Transverse colon (tissue), 4 donors: ENCODE data around the gene LYZ. TPM values are rescaled to one million over a fixed set of nuclear protein-coding genes. Genes with fewer than 3 reads are reported as not detected.
A peak's percentile ranks its signal among the peaks of the same experiment; 100 is the strongest.

ENCODE experiments used
- DNase-seq: peaks from one replicate; pipeline ENCODE4 v3.0.0-alpha.2; 2019
- H3K27ac ChIP-seq, 4 donors: fragments of 200-600 bp; sonication (generic); 2 replicates each; pipeline ENCODE4 v1.5.1; 2016 to 2018; ENCODE audit warnings: inconsistent platforms in 4 of 4
- H3K27me3 ChIP-seq: fragments of 200-600 bp; sonication (generic); 2 replicates; pipeline ENCODE4 v1.5.1; 2017; ENCODE audit warnings: inconsistent platforms
- H3K36me3 ChIP-seq, 4 donors: fragments of 200-600 bp; sonication (generic); 2 replicates each; pipeline ENCODE4 v1.5.1; 2017 to 2019; ENCODE audit warnings: inconsistent platforms in 4 of 4
- H3K4me1 ChIP-seq, 4 donors: fragments of 200-600 bp; sonication (generic); 2 replicates each; pipeline ENCODE4 v1.5.1; 2017 to 2020; ENCODE audit warnings: inconsistent platforms in 4 of 4
- H3K4me3 ChIP-seq, 4 donors: fragments of 200-600 bp; sonication (generic); 1 replicate in 1 of 4; 2 replicates in 3 of 4; pipeline versions ENCODE4 v1.5.1 to v1.6.1; 2017 to 2019; ENCODE audit warnings: inconsistent platforms in 4 of 4
- H3K9me3 ChIP-seq, 2 donors: fragments of 200-600 bp; sonication (generic); 2 replicates each; pipeline ENCODE4 v1.5.1; 2017 to 2019; ENCODE audit warnings: inconsistent platforms in 2 of 2
- CTCF ChIP-seq, 5 experiments: fragments of 200-600 bp in 3 of 5; fragments of 450-650 bp in 2 of 5; sonication (generic) in 3 of 5; IDR thresholded peaks; 1 replicate in 2 of 5; 2 replicates in 3 of 5; pipeline ENCODE4 v1.5.1; 2016 to 2017; ENCODE audit warnings: antibody characterized with exemption in 5 of 5, inconsistent platforms in 3 of 5, mild to moderate bottlenecking in 2 of 5, moderate library complexity in 1 of 5
- EP300 ChIP-seq: sonication (generic); formaldehyde crosslinking; IDR thresholded peaks from one replicate; pipeline ENCODE4 v1.6.1; 2017; ENCODE audit warnings: antibody characterized with exemption, low read depth
- POLR2A ChIP-seq: fragments of 450-650 bp; IDR thresholded peaks from one replicate; pipeline ENCODE4 v1.6.1; 2016; ENCODE audit warnings: antibody characterized with exemption, mild to moderate bottlenecking, moderate library complexity
- POLR2AphosphoS5 ChIP-seq, 3 donors: sonication (generic); formaldehyde crosslinking; IDR thresholded peaks; one replicate each; pipeline ENCODE4 v1.6.1; 2016; ENCODE audit warnings: antibody characterized with exemption in 3 of 3
- WGBS, 2 donors: methylation state at CpG; one replicate each; pipeline ENCODE4 v1.1.5; 2018; ENCODE audit warnings: low coverage in 1 of 2; 5-methylcytosine and 5-hydroxymethylcytosine counted together
- in situ Hi-C, 4 donors: fragments of 200-750 bp; cut with MboI; loops; one replicate each; pipeline versions ENCODE4 v1.15.0 to v1.15.1; 2017; ENCODE audit warnings: low sequenced_read_pairs in 3 of 4, low pct_ligation_motif_present in 1 of 4, low pct_unique_long_range_greater_than_20kb in 1 of 4
- intact Hi-C: fragments of 100-400 bp; cut with DNase I; formaldehyde crosslinking; loops from one replicate; pipeline ENCODE4 v1.15.1; 2023; ENCODE audit warnings: low total_unique reads
- total RNA-seq, 4 donors: library from RNA; depleted of rRNA; stranded (reverse); fragments of >200 nt; gene quantifications; one replicate each; pipeline ENCODE4 v1.1.0, GENCODE V29; 2016

LYZ gene
- total RNA-seq, 4 donors from 2014 or later, result 2.0 to 43.0 (median 25.3) TPM

DNA sequence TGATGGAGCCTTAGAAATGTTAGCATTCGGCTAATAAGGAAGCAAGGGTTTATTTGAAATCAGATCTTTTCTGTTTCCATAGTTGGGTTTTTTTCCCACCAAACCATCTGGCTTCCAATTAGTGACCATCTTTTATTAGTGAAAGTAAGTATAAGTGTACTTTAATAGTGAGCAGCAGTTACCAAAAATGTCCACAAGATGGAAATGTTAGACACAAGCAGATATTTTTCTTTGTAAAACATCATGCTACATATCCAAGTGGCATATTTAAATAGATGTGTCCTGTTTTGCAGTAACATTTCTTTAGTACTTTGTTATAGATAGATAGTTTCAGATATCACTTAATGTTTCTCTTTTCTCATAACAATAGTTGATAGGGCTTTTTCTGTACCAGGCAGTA lies 40.2 kb downstream of the LYZ start:
- Histone ChIP-seq H3K27me3 (no peaks in the 10 kb centered on the region), H3K27ac (no peak overlapping the region), H3K9me3 (no peaks in the 10 kb centered on the region), H3K4me3 (no peak overlapping the region), H3K4me1 (no peaks in the 10 kb centered on the region), H3K36me3 (peaks cover 0 to 10% (median 4%) of the 10 kb centered on the region in 4 donors)
- 80% methylated on average over 1 of the region's 1 CpG for WGBS, 2 donors
- DNase-seq, result no peak
- intact Hi-C loops (no loop called here), in situ Hi-C loops (no loop called here)
- TF ChIP-seq POLR2AphosphoS5 (IDR thresholded peaks at IDR 0.05) (no peak), CTCF (IDR thresholded peaks at IDR 0.05) (peak; percentile 28 to 45 (median 39))

DNA sequence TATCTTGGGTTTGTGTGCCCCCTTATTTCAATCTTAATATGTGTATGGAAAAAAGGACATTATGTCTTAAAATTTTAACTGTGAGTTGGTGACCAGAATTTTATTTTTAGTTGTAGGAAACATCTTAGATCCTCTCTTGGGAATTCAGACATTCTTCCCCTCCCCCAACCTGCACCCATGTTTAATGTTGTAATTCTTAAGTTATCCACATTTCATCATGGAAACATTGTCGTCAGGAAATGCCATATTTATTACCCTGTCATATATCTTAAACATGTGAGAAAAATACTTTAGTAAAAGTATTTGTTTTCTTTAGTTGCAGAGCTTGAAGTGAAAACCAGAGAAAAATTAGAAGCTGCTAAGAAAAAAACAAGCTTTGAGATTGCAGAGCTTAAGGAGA lies 41.6 kb downstream of the LYZ start:
- H3K4me3 ChIP-seq, result no peak overlapping the region
- H3K36me3 ChIP-seq, result peaks cover 0 to 10% (median 4%) of the 10 kb centered on the region in 4 donors
- intact Hi-C loops (no loop called here), in situ Hi-C loops (no loop called here)
- no peak overlapping the region for H3K27ac ChIP-seq
- DNase-seq, result no peak
- no peaks in the 10 kb centered on the region for H3K27me3 ChIP-seq
- 27% methylated on average over 1 of the region's 1 CpG for WGBS, 2 donors
- H3K4me1 ChIP-seq, result no peaks in the 10 kb centered on the region
- TF ChIP-seq POLR2AphosphoS5 (IDR thresholded peaks at IDR 0.05) (no peak), EP300 (no peak), CTCF (IDR thresholded peaks at IDR 0.05) (no peak), POLR2A (no peak)
- H3K9me3 ChIP-seq, result no peaks in the 10 kb centered on the region

DNA sequence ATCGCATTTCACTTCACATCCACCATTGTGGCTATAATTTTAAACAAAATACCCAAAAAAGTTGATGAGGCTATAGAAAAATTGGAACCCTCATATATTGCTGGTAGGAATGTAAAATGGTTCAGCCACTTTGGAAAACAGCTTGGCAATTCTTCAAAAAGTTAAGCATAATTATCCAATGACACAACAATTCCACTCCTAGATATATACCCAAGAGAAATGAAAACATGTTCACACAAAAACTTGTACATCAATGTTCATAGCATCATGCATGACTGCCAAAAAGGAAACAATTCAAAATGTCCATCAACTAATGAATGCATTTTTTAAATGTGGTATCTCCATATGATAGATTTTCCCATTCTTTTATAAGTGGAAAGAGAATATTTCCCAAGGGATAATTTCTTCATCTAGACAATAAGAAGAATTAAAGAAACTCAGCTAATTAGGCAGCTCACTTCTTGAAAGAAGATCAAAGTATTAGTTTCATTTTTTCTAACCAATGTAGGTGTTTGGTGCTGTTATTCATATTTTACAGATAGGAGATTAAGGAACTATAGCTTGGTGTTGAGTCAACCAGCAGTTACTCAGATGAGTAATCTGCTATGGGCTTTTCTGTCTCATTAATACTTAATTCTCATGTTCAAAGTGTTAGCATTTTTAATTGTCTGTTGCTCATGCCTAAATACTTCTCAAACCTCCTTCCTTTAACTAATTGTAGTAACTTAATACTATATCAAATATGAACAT lies 44.2 kb downstream of the LYZ start:
- Histone ChIP-seq H3K9me3 (no peaks in the 10 kb centered on the region), H3K27ac (no peak overlapping the region), H3K4me3 (no peak overlapping the region), H3K27me3 (no peaks in the 10 kb centered on the region), H3K36me3 (peaks cover 0 to 10% (median 4%) of the 10 kb centered on the region in 4 donors), H3K4me1 (no peaks in the 10 kb centered on the region)
- DNase-seq, result no peak
- 90 to 100% methylated on average over 1 of the region's 1 CpG for WGBS, 2 donors
- no peak for TF ChIP-seq POLR2A
- no peak for TF ChIP-seq EP300
- TF ChIP-seq CTCF (IDR thresholded peaks at IDR 0.05), result no peak
- TF ChIP-seq POLR2AphosphoS5 (IDR thresholded peaks at IDR 0.05), result no peak
- in situ Hi-C loops, result no loop called here
- intact Hi-C loops, result no loop called here

- WGBS, 2 donors, result 87 to 100% methylated on average over 1 of the region's 1 CpG
- Histone ChIP-seq H3K4me3 (no peak overlapping the region), H3K27ac (no peak overlapping the region), H3K27me3 (no peaks in the 10 kb centered on the region), H3K9me3 (no peaks in the 10 kb centered on the region), H3K36me3 (peaks cover 0 to 6% (median 2%) of the 10 kb centered on the region in 4 donors), H3K4me1 (no peaks in the 10 kb centered on the region)
- TF ChIP-seq EP300 (no peak), POLR2AphosphoS5 (IDR thresholded peaks at IDR 0.05) (no peak), CTCF (IDR thresholded peaks at IDR 0.05) (no peak), POLR2A (no peak)
- intact Hi-C loops (no loop called here), in situ Hi-C loops (no loop called here)
- no peak for DNase-seq
Observed at GRCh38 chr12:69396041-69396440, 47.9 kb downstream of the LYZ start.
